ENCODE results near the gene TRHDE.

DNA sequence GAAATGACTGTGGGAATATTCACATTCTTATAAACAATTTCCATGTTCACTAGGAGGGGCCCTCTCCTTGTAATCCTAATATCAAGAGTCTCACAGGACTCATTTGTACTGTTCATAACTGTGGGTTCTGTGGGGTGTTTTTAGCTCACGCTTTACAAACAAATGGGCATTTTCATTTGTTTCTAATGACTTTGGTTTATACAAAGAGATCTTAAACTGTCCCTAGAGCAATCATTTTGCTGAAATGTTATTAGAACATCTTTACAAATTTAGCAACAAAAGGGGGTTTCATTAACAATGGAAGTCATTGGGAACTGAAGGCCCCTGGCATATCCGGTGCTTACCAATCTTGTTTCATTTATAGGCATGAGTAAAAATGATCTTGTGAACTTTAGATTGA lies 370.5 kb downstream of the TRHDE start:
- TF ChIP-seq POLR2A (IDR thresholded peaks at IDR 0.05; ENCODE audit: low read depth, low read length) (no peak), TAF1 (IDR thresholded peaks at IDR 0.05; ENCODE audit: low read depth, low read length) (no peak), POLR2AphosphoS5 (IDR thresholded peaks at IDR 0.05; ENCODE audit: low read depth, low read length) (no peak), SPI1 (IDR thresholded peaks at IDR 0.05; ENCODE audit: low read depth, low read length) (no peak), PAX5 (IDR thresholded peaks at IDR 0.05; ENCODE audit: insufficient read depth, low read length, severe bottlenecking) (no peak)
